HG03558 (cell line): ENCODE results near the gene CASK.
"Not testable (repeated sequence)": the region's sequence is repeated elsewhere in the genome, so short reads cannot be mapped to it uniquely, and the experiment has no call there.

Experiments used
- ATAC-seq: cut with Tn5 transposase; IDR thresholded peaks from one replicate; pipeline ENCODE4 v1.9.1; 2021; ENCODE audit warnings: moderate number of reproducible peaks; ENCODE audit not compliant: unreplicated experiment; ENCODE audit errors: extremely low read depth

CASK gene

DNA sequence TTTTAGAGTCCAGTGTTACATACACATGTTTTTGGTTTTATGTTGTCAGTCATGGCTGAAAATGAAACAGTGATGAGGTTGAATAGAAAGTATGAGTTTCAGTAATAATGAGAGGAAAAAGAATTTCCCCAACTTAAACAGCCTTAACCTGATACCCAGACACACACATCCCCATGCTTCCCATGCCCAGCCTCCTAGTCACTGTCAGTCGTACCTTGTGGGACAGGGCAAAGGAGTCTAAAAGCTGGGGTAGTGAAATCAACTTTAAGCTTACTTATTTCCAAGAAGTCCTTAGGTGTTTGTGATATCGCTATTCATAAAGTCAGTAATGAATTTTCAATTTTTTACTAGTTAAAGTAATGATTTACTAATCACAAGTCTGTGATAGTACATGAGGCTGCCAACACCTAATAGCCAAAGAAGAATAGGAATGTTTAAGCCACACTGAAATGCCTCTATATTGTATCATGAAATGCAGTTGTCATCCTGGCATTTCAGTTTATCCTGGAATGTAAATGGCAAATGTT is 258.9 kb downstream of the CASK start:
- ATAC-seq = peak; percentile 78

- no peak for ATAC-seq
Observed at GRCh38 chrX:41661366-41662095, 261.8 kb downstream of the CASK start.

- no peak for ATAC-seq
Observed at GRCh38 chrX:41655631-41656030, 267.7 kb downstream of the CASK start.

DNA sequence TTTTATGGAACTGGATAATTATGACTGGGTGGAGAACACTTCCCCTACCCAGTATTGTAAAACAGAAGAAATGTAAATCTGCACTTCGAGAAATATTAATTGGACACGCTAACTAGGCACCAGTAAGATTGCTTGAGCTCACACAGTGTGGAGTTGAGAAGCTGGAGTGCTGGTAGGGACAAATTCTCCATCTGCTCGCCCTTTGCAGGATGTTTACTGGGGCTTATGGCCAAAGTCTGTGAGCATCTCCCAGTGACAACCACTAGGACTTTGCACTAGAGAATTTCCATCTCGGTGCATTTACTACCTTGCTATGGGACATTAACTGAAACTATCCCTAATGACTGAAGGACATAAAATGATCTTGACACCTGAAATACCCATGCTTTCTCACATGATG is 268.3 kb downstream of the CASK start:
- ATAC-seq = no peak

DNA sequence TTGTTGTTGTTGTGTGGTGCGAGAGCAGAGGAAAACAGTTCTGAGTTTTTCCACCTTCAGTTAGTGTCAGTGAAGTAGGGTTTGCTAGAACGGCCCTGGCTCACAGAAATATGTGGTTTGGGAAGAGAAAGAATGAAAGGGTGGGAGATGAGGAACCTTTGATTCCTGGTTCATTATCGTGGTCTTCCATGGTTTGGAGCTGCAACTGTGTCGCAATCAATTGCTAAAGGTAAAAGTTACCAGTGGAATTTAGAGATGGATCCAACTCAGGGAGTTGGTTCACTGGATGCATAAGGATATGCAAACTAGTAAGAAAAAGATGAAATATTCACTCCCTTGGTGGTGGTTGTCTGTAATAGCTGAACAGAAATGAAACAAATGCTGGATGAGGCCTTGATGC is 270.2 kb downstream of the CASK start:
- ATAC-seq = no peak

DNA sequence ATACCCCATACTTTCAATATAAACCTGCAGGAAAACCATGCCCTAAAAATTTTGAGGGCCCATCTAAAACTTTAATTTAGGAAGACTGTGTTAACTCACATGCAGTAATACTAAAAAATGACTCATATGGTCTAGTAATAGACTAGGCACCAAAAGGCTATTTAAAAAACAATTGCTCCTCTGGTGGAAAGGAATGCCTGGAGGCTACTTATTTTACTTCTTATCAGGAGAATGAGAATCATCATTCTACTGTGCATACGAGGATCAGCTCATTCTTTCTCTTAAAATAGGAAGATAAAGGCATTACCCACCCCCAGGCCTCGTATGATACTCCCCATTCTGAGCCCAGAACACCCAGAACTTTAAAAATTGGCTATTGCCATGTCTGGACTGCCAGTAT is 277.2 kb downstream of the CASK start:
- ATAC-seq = not testable (repeated sequence)

GRCh38 chrX:41634284-41634683 is 289.1 kb downstream of the CASK start:
- ATAC-seq = no peak

DNA sequence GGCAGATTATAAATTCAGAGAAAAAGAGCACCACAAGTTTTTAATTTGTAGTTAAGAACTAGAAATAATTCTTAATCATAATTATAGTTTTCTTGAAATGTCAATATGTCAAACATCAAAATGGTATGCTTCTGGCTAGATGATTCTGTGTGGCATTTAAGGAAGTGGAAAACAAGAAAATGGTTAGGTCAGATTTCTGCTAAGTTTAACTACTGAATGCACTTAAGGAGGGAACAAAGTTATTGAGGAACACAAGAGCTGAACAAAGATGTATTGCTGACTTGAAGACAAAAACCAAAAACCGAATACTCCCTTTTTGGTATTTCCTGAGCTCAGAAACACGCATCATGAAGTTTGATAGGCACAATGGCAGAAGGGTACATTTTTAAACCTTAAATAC is 293.3 kb downstream of the CASK start:
- no peak for ATAC-seq

DNA sequence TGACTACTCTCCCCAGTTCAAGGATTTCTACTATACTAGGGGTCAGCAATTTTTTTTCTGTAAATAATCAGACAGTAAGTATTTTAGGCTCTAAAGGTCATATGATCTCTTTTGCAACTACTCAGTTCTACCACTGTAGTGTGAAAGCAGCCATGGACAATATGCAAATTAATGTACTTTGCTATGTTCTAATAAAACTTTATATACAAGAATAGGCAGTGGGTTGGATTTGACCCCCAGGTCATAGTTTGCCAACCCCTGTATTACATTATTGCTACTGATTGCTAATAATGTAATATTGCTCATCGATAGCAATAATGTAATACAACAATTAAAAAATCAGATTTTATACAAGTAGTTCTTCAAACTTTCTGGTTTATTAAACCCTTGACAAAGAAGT is 293.8 kb downstream of the CASK start:
- ATAC-seq = no peak

GRCh38 chrX:41621222-41621723 is 302.1 kb downstream of the CASK start:
- ATAC-seq = no peak

DNA sequence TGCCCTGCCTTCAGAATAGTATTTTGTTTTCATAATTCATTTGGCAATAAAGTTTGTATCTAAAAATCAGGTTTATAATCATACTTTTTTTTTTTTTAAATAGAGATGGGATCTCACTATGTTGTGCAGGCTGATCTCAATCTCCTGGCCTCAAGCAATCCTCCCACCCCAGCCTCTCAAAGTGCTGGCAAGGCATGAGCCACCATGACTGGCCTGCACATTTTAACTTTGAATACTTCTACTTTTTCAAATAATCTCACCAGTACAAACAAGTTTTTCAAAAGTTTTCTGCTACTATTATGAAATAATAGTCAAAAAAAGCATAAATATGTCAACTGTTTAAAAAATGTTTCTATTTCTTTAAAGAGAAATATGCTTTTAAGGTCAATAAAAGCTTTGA is 304.1 kb downstream of the CASK start:
- ATAC-seq = no peak

GRCh38 chrX:41616935-41617334 is 306.4 kb downstream of the CASK start:
- no peak for ATAC-seq

DNA sequence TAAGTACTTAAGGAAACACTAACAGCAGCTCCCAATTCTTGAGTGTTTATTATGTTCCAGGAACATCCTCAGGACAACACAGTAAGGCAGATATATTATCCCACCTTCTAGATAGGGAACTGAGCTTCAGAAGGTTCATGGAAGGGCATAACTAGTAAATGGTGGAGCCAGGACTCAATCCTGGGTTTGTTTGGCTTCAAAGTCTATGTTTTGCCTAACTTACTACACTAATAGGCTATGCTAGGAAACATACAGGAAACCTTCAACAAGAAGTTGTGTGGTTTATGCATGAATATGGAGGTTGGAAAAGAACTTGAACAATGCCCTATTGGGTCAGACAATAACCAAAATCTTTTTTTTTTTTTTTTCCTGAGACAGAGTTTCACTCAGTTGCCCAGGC is 307.1 kb downstream of the CASK start:
- ATAC-seq = no peak

DNA sequence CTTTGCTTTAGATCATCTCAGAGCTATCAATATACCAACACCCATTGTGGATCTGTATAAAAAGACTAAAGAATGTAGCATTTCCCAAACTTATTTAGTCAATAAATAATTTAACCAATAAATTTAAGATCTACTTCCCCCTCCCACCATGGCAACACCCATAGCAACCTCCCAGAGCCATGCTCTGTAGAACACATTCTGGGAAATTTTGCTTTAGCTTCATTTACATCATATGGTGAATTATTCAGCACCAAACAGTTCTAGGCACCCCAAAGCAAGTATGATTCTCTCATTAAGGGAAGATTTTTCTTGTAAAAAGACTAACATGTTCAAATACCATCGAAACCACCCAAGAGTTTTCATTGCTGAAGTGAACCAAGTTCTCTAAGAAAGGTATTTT is 315.1 kb downstream of the CASK start:
- ATAC-seq = no peak

- ATAC-seq = no peak
Observed at GRCh38 chrX:41607264-41607832, 316.0 kb downstream of the CASK start.

DNA sequence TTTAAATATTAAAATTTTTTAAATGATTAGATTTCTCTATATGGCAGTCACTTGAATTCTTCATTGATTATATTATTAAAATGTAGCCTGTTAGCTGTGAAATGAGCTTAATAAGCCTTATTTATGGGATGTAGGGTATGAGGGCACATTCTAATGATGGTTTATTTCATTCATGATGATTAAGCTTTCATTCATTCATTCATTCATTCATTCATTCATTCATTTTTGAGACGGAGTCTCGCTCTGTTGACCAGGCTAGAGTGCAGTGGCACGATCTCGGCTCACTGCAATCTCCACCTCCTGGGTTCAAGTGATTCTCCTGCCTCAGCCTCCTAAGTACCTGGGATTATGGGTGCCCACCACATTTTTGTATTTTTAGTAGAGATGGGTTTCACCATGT is 317.3 kb downstream of the CASK start:
- ATAC-seq = not testable (repeated sequence)

DNA sequence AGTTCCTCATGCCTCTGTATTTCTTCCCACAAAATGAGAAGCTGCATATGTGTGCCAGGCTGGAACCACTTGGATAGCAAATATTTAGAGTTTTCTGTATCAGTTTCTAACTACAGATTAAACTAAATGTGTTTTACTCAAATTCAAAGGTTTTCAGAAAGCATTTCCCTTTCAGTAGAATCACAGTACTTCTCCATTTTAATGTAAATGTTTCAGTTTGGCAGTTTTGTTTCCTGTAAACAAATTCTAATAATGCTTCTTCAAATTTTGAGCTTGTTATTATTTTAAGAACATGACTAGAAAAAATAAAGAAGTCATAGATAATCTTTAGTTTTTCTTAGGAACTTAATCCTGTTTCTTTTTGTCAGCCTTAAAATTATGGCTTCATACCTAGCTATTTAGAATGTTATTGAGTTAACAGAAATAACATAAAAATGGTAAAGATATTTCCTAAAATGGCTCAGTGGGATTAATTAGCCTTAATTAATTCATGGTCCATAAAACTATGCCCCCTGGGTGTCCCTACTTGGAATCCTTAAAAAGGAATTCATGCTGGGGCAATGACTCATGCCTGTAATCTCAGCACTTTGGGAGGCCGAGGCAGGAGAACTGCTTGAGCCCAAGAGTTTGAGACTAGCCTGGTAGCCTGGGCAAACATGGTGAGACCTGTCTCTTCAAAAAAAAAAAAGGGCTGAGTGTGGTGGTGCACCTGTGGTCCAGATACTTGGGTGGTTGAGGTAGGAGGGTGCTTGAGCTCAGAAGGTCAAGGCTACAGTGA is 318.4 kb downstream of the CASK start:
- ATAC-seq = no peak

- no peak for ATAC-seq
Observed at GRCh38 chrX:41604177-41604576, 319.2 kb downstream of the CASK start.

DNA sequence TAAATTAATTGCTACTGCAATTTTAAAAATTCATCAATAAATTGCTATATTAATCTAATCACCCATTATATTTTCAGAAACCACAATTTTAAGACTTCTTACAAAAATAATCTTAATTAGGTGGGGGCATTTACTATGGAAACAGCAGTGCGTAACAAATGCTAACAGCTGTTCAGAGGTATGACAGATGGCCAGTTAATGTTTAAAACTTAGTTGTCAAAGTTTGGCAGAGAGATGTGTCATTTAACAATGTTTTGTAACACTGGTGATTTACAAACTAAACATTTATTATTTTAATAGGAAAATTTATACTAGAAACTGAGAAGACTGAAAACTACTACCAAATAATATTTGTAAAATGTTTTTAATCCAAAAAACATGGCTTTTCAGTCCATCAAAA is 319.8 kb downstream of the CASK start:
- ATAC-seq = no peak

- no peak for ATAC-seq
Observed at GRCh38 chrX:41602816-41603345, 320.5 kb downstream of the CASK start.

- no peak for ATAC-seq
Observed at GRCh38 chrX:41600291-41600690, 323.1 kb downstream of the CASK start.
